GM12878 (cell line): ENCODE data around the gene TEX101. TPM values are rescaled to one million over a fixed set of nuclear protein-coding genes. Genes with fewer than 3 reads are reported as not detected.

Source experiments
- ATAC-seq: fragments of 200-7000 bp; cut with Tn5 transposase; 3 replicates; pipeline ENCODE4 v1.9.1; 2020; ENCODE audit warnings: mild to moderate bottlenecking, moderate library complexity
- BruUV-seq: library from RNA; stranded (reverse); fragments of 400-500 nt; replicated peaks from 2 replicates; lab custom pipeline; 2021; lab: Mats Ljungman, UMichigan
- CTCF ChIA-PET: fragments of 300-600 bp; sonication (Branson Sonifier 250); formaldehyde crosslinking; extraction: SDS; loops from one replicate; lab custom pipeline; 2021; ENCODE audit warnings: inconsistent platforms; lab: Yijun Ruan, JAX
- POLR2A ChIA-PET: fragments of 350-600 bp; formaldehyde crosslinking; extraction: SDS; loops from one replicate; lab custom pipeline; 2021; ENCODE audit warnings: inconsistent platforms; lab: Charles Lee
- RAD21 ChIA-PET: fragments of 300-600 bp; sonication (Branson Sonifier 250); formaldehyde crosslinking; loops from one replicate; lab custom pipeline; 2023; ENCODE audit warnings: antibody characterized with exemption; ENCODE audit not compliant: unreplicated experiment; lab: Charles Lee
- SMC1A ChIA-PET: fragments of 300-600 bp; sonication (Branson Sonifier 250); formaldehyde crosslinking; loops from one replicate; lab custom pipeline; 2023; ENCODE audit not compliant: unreplicated experiment, uncharacterized antibody; lab: Charles Lee
- DNase-seq: peaks from one replicate; pipeline ENCODE4 v3.0.0-alpha.2; 2011; ENCODE audit warnings: low read depth, low spot score
- FAIRE-seq: peaks from 3 replicates; lab custom pipeline; 2011; peaks lifted over from hg19 to GRCh38; lab: Jason Lieb, UNC
- H2AFZ ChIP-seq: 2 replicates; pipeline ENCODE4 v1.6.0; 2011; ENCODE audit warnings: low read depth, low read length, control low read depth; ENCODE audit not compliant: control insufficient read depth
- H3K27ac ChIP-seq: 2 replicates; pipeline ENCODE4 v1.5.1; 2011; ENCODE audit warnings: control low read depth; ENCODE audit not compliant: control insufficient read depth, insufficient read depth
- H3K27me3 ChIP-seq, 2 experiments: replicated peaks in 1 of 2; 2 replicates each; pipeline versions ENCODE4 v1.6.0 to v1.6.1; 2011; ENCODE audit warnings: low read length in 1 of 2; ENCODE audit not compliant: control insufficient read depth in 2 of 2, insufficient read depth in 2 of 2
- H3K36me3 ChIP-seq, 2 experiments: 2 replicates each; pipeline ENCODE4 v1.5.1; 2011; ENCODE audit warnings: low read length in 1 of 2; ENCODE audit not compliant: control insufficient read depth in 2 of 2, insufficient read depth in 2 of 2
- H3K4me1 ChIP-seq: 2 replicates; pipeline ENCODE4 v1.6.1; 2011; ENCODE audit warnings: mild to moderate bottlenecking, low read length, moderate library complexity, mixed read lengths; ENCODE audit not compliant: control insufficient read depth, insufficient read depth
- H3K4me2 ChIP-seq: 2 replicates; pipeline ENCODE4 v1.6.0; 2011; ENCODE audit warnings: control low read depth; ENCODE audit not compliant: control insufficient read depth, insufficient read depth
- H3K4me3 ChIP-seq: fragments of 200-600 bp; sonication (generic); 2 replicates; pipeline ENCODE4 v1.5.1; 2016
- H3K79me2 ChIP-seq: 2 replicates; pipeline ENCODE4 v1.6.0; 2011; ENCODE audit warnings: low read length; ENCODE audit not compliant: control insufficient read depth, insufficient read depth
- H3K9ac ChIP-seq: 2 replicates; pipeline ENCODE4 v1.8.0; 2011; ENCODE audit warnings: low read length, control low read depth, mixed read lengths; ENCODE audit not compliant: control insufficient read depth, insufficient read depth
- H3K9me3 ChIP-seq: replicated peaks from 3 replicates; pipeline ENCODE4 v1.5.1; 2011; ENCODE audit warnings: mild to moderate bottlenecking, low read length; ENCODE audit not compliant: control insufficient read depth, insufficient read depth
- H4K20me1 ChIP-seq: 2 replicates; pipeline ENCODE4 v1.6.0; 2011; ENCODE audit not compliant: control insufficient read depth, insufficient read depth
- CBFB ChIP-seq: IDR thresholded peaks from 2 replicates; pipeline ENCODE4 v1.6.1; 2016; ENCODE audit warnings: antibody characterized with exemption, low read depth
- CHD2 ChIP-seq: IDR thresholded peaks from 2 replicates; pipeline ENCODE4 v1.6.1; 2011; ENCODE audit warnings: low read depth, low read length, improper control_type of control experiment, borderline replicate concordance
- CREB1 ChIP-seq: IDR thresholded peaks from 2 replicates; pipeline ENCODE4 v1.6.1; 2012; ENCODE audit warnings: low read depth, mild to moderate bottlenecking, inconsistent platforms
- GATAD2B ChIP-seq: fragments of 450-650 bp; conservative IDR thresholded peaks from 2 replicates; pipeline ENCODE4 v1.6.1; 2017; ENCODE audit warnings: low read depth, mild to moderate bottlenecking, moderate library complexity
- HDGF ChIP-seq: fragments of 450-650 bp; IDR thresholded peaks from 2 replicates; pipeline ENCODE4 v1.6.1; 2016; ENCODE audit warnings: antibody characterized with exemption
- JUND ChIP-seq: IDR thresholded peaks from 2 replicates; pipeline ENCODE4 v1.6.1; 2012; ENCODE audit warnings: low read depth, mild to moderate bottlenecking, low read length, improper control_type of control experiment, moderate library complexity
- MTA2 ChIP-seq: fragments of 450-650 bp; IDR thresholded peaks from 2 replicates; pipeline ENCODE4 v1.6.1; 2016; ENCODE audit warnings: low read depth, mild to moderate bottlenecking, moderate library complexity
- PAX8 ChIP-seq: fragments of 450-650 bp; IDR thresholded peaks from 2 replicates; pipeline ENCODE4 v1.6.1; 2017; ENCODE audit warnings: mild to moderate bottlenecking, moderate library complexity
- POLR2A ChIP-seq: IDR thresholded peaks from 2 replicates; pipeline ENCODE4 v1.6.1; 2011; ENCODE audit warnings: low read depth, mild to moderate bottlenecking, low read length
- SIX5 ChIP-seq: IDR thresholded peaks from 2 replicates; pipeline ENCODE4 v1.6.1; 2011; ENCODE audit warnings: mild to moderate bottlenecking, low read depth, low read length, moderate library complexity; ENCODE audit not compliant: severe bottlenecking
- STAT1 ChIP-seq: fragments of 450-650 bp; conservative IDR thresholded peaks from 2 replicates; pipeline ENCODE4 v1.6.1; 2014; ENCODE audit warnings: antibody characterized with exemption, mild to moderate bottlenecking
- ZBTB33 ChIP-seq: fragments of 450-650 bp; IDR thresholded peaks from 2 replicates; pipeline ENCODE4 v1.6.1; 2017; ENCODE audit warnings: mild to moderate bottlenecking
- WGBS: methylation state at CpG from one replicate; pipeline ENCODE4 v1.1.6; 2016; ENCODE audit warnings: low lambda C conversion rate; ENCODE audit not compliant: insufficient replicate concordance, insufficient coverage; ENCODE audit errors: missing lambda C conversion rate; 5-methylcytosine and 5-hydroxymethylcytosine counted together
- in situ Hi-C: fragments of 300-500 bp; cut with MboI; formaldehyde crosslinking; loops from 9 replicates; pipeline ENCODE4 v1.14.3; 2018; ENCODE audit warnings: mixed read lengths
- intact Hi-C: fragments of 100-400 bp; cut with micrococcal nuclease; formaldehyde crosslinking; loops from one replicate; pipeline ENCODE4 v1.14.2; 2022; ENCODE audit not compliant: unreplicated experiment
- polyA plus RNA-seq, 11 experiments: library from polyadenylated mRNA; depleted of rRNA in 4 of 11; unstranded in 6 of 11; stranded (reverse) in 5 of 11; fragments of >200 nt; fragmentation: Nextera tagmentation in 4 of 11; fragmentation: Illumina TruSeq in 1 of 11; extraction: Ambion mirVana in 4 of 11; extraction: Trizol in 1 of 11; gene quantifications; 1 replicate in 1 of 11; 2 replicates in 10 of 11; pipeline versions ENCODE4 v1.2.1 to v1.2.3, GENCODE V29; 2011 to 2016; ENCODE audit warnings: inconsistent platforms in 2 of 11, missing spikeins in 2 of 11, low read depth in 1 of 11
- total RNA-seq, 4 experiments: library from RNA; depleted of rRNA in 3 of 4; stranded (reverse); fragments of >200 nt in 3 of 4; fragmentation: Illumina TruSeq in 1 of 4; extraction: Trizol in 1 of 4; gene quantifications; 2 replicates each; pipeline versions ENCODE4 v1.2.1 to v1.2.3, GENCODE V29; 2013 to 2021
- TF ChIP-seq, protein P1 (sequence below): IDR thresholded peaks from 2 replicates; pipeline ENCODE4 v1.6.1; 2011; ENCODE audit warnings: low read depth, low read length, improper control_type of control experiment, borderline replicate concordance
- TF ChIP-seq, protein P2 (sequence below): fragments of 450-650 bp; IDR thresholded peaks from 2 replicates; pipeline ENCODE4 v1.6.1; 2016; ENCODE audit warnings: mild to moderate bottlenecking, moderate library complexity, borderline replicate concordance
- TF ChIP-seq, protein P3 (sequence below): IDR thresholded peaks from 2 replicates; pipeline ENCODE4 v1.6.1; 2011; ENCODE audit warnings: borderline replicate concordance, low read depth, mild to moderate bottlenecking, moderate library complexity, low read length; ENCODE audit not compliant: insufficient read depth, poor library complexity, severe bottlenecking

TEX101 gene
- total and polyA plus RNA-seq, 10 of the 15 experiments (the other 5 are each of a cell fraction or from before 2014, with no cell fraction given): not detected

DNA sequence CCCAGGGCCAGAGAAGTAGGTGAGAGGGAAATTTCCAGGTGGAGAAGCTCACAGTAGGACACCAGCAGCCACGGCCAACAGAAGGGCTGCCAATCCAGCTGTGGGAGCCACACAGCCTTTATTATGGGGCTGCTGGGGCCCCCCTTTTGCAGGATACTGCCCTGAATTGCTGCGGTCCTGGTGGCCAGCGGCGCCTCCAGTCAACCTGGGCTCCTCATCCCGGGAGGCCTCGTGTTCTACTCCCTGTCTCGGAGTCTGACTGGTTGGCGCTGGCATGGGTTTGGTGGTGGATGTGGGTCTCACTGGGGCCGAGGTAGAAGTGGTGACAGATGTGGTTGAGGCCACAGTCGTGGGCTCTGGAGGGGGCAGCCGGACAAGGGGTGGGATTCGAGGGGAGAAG lies 46.6 kb downstream of the TEX101 start (continued):
- TF ChIP-seq ZBTB33 (no peak), JUND (no peak), HDGF (no peak)

- ChIA-PET POLR2A (no interaction called here), SMC1A (interaction anchor here (1.4 to 2.4 kb wide), 2 partner anchors 15 to 57 kb away, joined by 3 to 10 read pairs; no protein-coding TSS in a partner anchor), CTCF (interaction anchor here (2.1 to 2.4 kb wide), 3 partner anchors 15 to 57 kb away, joined by 7 to 11 read pairs (median 9); no protein-coding TSS in a partner anchor), RAD21 (interaction anchor here (1.4 kb wide), 1 partner anchor 206 kb away, joined by 4 read pairs; no protein-coding TSS in a partner anchor)
- Histone ChIP-seq H3K27ac (no peak overlapping the region), H3K27me3 (no peaks in the 10 kb centered on the region), H3K4me3 (no peak overlapping the region), H3K4me2 (no peak overlapping the region), H3K9ac (no peak overlapping the region), H4K20me1 (no peaks in the 10 kb centered on the region), H2AFZ (no peak overlapping the region), H3K36me3 (no peaks in the 10 kb centered on the region), H3K4me1 (peaks cover 8% of the 10 kb centered on the region; the same call in 1 of the 2 replicates), H3K9me3 (no peaks in the 10 kb centered on the region), H3K79me2 (no peaks in the 10 kb centered on the region)
- WGBS: 74% methylated on average over 7 of the region's 7 CpGs
- intact Hi-C loops (loop anchor here (5.0 kb wide), 1 partner anchor 40 kb away; the partner anchor contains the start of gene PHLDB3), in situ Hi-C loops (no loop called here)
- DNase-seq (no peak), ATAC-seq (no peak), FAIRE-seq (no peak)
- BruUV-seq: no TSS peak
- TF ChIP-seq CBFB (no peak), POLR2A (no peak), STAT1 (no peak), MTA2 (no peak), PAX8 (no peak), SIX5 (no peak), CHD2 (no peak), GATAD2B (no peak), CREB1 (no peak)
- TF ChIP-seq, protein P1, sequence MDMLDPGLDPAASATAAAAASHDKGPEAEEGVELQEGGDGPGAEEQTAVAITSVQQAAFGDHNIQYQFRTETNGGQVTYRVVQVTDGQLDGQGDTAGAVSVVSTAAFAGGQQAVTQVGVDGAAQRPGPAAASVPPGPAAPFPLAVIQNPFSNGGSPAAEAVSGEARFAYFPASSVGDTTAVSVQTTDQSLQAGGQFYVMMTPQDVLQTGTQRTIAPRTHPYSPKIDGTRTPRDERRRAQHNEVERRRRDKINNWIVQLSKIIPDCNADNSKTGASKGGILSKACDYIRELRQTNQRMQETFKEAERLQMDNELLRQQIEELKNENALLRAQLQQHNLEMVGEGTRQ: no peak
- TF ChIP-seq, protein P2, sequence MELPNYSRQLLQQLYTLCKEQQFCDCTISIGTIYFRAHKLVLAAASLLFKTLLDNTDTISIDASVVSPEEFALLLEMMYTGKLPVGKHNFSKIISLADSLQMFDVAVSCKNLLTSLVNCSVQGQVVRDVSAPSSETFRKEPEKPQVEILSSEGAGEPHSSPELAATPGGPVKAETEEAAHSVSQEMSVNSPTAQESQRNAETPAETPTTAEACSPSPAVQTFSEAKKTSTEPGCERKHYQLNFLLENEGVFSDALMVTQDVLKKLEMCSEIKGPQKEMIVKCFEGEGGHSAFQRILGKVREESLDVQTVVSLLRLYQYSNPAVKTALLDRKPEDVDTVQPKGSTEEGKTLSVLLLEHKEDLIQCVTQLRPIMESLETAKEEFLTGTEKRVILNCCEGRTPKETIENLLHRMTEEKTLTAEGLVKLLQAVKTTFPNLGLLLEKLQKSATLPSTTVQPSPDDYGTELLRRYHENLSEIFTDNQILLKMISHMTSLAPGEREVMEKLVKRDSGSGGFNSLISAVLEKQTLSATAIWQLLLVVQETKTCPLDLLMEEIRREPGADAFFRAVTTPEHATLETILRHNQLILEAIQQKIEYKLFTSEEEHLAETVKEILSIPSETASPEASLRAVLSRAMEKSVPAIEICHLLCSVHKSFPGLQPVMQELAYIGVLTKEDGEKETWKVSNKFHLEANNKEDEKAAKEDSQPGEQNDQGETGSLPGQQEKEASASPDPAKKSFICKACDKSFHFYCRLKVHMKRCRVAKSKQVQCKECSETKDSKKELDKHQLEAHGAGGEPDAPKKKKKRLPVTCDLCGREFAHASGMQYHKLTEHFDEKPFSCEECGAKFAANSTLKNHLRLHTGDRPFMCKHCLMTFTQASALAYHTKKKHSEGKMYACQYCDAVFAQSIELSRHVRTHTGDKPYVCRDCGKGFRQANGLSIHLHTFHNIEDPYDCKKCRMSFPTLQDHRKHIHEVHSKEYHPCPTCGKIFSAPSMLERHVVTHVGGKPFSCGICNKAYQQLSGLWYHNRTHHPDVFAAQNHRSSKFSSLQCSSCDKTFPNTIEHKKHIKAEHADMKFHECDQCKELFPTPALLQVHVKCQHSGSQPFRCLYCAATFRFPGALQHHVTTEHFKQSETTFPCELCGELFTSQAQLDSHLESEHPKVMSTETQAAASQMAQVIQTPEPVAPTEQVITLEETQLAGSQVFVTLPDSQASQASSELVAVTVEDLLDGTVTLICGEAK: no peak
- TF ChIP-seq, protein P3, sequence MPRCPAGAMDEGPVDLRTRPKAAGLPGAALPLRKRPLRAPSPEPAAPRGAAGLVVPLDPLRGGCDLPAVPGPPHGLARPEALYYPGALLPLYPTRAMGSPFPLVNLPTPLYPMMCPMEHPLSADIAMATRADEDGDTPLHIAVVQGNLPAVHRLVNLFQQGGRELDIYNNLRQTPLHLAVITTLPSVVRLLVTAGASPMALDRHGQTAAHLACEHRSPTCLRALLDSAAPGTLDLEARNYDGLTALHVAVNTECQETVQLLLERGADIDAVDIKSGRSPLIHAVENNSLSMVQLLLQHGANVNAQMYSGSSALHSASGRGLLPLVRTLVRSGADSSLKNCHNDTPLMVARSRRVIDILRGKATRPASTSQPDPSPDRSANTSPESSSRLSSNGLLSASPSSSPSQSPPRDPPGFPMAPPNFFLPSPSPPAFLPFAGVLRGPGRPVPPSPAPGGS: no peak
Measured at GRCh38 chr19:43462383-43462782, 47.7 kb downstream of the TEX101 start.
